A673 (cell line): Measurements from ENCODE around the gene TSPAN7.

Source experiments
- EZH2 ChIP-seq: fragments of 200-600 bp; sonication (generic); IDR thresholded peaks from 2 replicates; pipeline ENCODE4 v1.6.1; 2017; ENCODE audit warnings: borderline replicate concordance, low read depth, mild to moderate bottlenecking, mixed read lengths, antibody characterized with exemption, low read length; ENCODE audit not compliant: poor library complexity, severe bottlenecking
- TF ChIP-seq, protein P1 (sequence below): fragments of 300-800, 200-600 bp; sonication (generic); conservative IDR thresholded peaks from 2 replicates; pipeline ENCODE4 v1.5.1; 2017; ENCODE audit warnings: low read depth, mild to moderate bottlenecking, antibody characterized with exemption, low read length, moderate library complexity, mixed read lengths

DNA sequence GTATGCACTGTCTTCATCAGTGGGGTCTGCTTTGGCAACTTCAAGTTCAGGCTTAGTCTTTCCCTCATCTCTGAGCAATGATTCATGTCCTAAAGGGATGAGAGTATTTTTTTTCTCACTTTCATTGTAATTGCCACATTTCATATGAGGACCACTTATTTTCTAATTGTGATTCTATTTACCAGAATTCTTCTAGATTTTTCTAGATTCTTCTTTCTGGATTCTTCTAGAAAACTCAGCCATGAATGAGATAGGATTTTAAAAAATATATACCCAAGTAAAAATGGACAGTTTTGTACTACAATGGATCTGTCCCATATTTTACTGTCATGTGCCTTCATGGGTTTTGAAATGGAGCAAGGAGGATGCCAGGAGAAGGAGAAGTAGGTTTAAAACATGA is 78.4 kb downstream of the TSPAN7 start:
- no peak for TF ChIP-seq EZH2
- TF ChIP-seq, protein P1, sequence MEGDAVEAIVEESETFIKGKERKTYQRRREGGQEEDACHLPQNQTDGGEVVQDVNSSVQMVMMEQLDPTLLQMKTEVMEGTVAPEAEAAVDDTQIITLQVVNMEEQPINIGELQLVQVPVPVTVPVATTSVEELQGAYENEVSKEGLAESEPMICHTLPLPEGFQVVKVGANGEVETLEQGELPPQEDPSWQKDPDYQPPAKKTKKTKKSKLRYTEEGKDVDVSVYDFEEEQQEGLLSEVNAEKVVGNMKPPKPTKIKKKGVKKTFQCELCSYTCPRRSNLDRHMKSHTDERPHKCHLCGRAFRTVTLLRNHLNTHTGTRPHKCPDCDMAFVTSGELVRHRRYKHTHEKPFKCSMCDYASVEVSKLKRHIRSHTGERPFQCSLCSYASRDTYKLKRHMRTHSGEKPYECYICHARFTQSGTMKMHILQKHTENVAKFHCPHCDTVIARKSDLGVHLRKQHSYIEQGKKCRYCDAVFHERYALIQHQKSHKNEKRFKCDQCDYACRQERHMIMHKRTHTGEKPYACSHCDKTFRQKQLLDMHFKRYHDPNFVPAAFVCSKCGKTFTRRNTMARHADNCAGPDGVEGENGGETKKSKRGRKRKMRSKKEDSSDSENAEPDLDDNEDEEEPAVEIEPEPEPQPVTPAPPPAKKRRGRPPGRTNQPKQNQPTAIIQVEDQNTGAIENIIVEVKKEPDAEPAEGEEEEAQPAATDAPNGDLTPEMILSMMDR: no peak
